Mucosa of rectum (tissue), 2 donors: ENCODE data around the gene GRK5.

Source experiments
- H3K27ac ChIP-seq, 2 donors: one replicate each; pipeline ENCODE4 v1.7.0; 2013; ENCODE audit warnings: inconsistent platforms in 2 of 2, low read depth in 2 of 2, low read length in 2 of 2
- H3K27me3 ChIP-seq, 2 donors: one replicate each; pipeline ENCODE4 v1.7.0; 2013; ENCODE audit warnings: low read length in 2 of 2; ENCODE audit not compliant: control insufficient read depth in 2 of 2, insufficient read depth in 2 of 2
- H3K36me3 ChIP-seq, 2 donors: one replicate each; pipeline ENCODE4 v1.7.0; 2013; ENCODE audit warnings: low read length in 2 of 2; ENCODE audit not compliant: control insufficient read depth in 2 of 2, insufficient read depth in 2 of 2
- H3K4me1 ChIP-seq, 2 donors: one replicate each; pipeline ENCODE4 v1.7.0; 2013; ENCODE audit warnings: low read length in 2 of 2, mild to moderate bottlenecking in 1 of 2; ENCODE audit not compliant: control insufficient read depth in 2 of 2, insufficient read depth in 2 of 2
- H3K4me3 ChIP-seq, 2 donors: one replicate each; pipeline ENCODE4 v1.7.0; 2013; ENCODE audit warnings: low read length in 2 of 2
- H3K9ac ChIP-seq, 2 donors: one replicate each; pipeline ENCODE4 v1.7.0; 2013; ENCODE audit warnings: low read length in 2 of 2, low read depth in 1 of 2, mild to moderate bottlenecking in 1 of 2
- H3K9me3 ChIP-seq, 2 donors: one replicate each; pipeline ENCODE4 v1.7.0; 2013; ENCODE audit warnings: low read length in 2 of 2; ENCODE audit not compliant: control insufficient read depth in 2 of 2
- donor health status: healthy.
- donor health status: Normal muscosa, but diverticular disease.

The GRK5 gene

GRCh38 chr10:119504651-119505050 is 297.3 kb downstream of the GRK5 start:
- Histone ChIP-seq H3K27ac (peak overlapping the region in 1 of 2 donors; percentile 44), H3K9me3 (no peaks in the 10 kb centered on the region), H3K4me3 (no peak overlapping the region), H3K36me3 (peaks cover 2 to 5% of the 10 kb centered on the region in 2 donors), H3K27me3 (no peaks in the 10 kb centered on the region), H3K4me1 (peaks cover 3 to 7% of the 10 kb centered on the region in 2 donors), H3K9ac (no peak overlapping the region)

GRCh38 chr10:119505131-119505551 is 297.8 kb downstream of the GRK5 start:
- Histone ChIP-seq H3K36me3 (peaks cover 2 to 5% of the 10 kb centered on the region in 2 donors), H3K4me1 (peaks cover 3 to 7% of the 10 kb centered on the region in 2 donors), H3K9ac (no peak overlapping the region), H3K27me3 (no peaks in the 10 kb centered on the region), H3K27ac (peak overlapping the region in 1 of 2 donors; percentile 44), H3K9me3 (no peaks in the 10 kb centered on the region), H3K4me3 (no peak overlapping the region)
